Vagina (tissue), 2 donors: ENCODE measurements around the gene TNRC18. TPM values are rescaled to one million over a fixed set of nuclear protein-coding genes. Genes with fewer than 3 reads are reported as not detected.

Experiments
- DNase-seq, 2 donors: peaks; one replicate each; pipeline ENCODE4 v3.0.0-alpha.2; 2017; ENCODE audit errors: extremely low spot score in 2 of 2
- H3K27ac ChIP-seq: fragments of 200-600 bp; sonication (generic); one replicate; pipeline ENCODE4 v1.5.1; 2019
- H3K27me3 ChIP-seq: fragments of 200-600 bp; sonication (generic); one replicate; pipeline ENCODE4 v1.5.1; 2019
- H3K36me3 ChIP-seq, 2 donors: fragments of 200-600 bp; sonication (generic); one replicate each; pipeline ENCODE4 v1.5.1; 2017 to 2019
- H3K4me1 ChIP-seq: fragments of 200-600 bp; sonication (generic); one replicate; pipeline ENCODE4 v1.5.1; 2019
- H3K4me3 ChIP-seq, 2 donors: fragments of 200-600 bp; sonication (generic); 1 replicate in 1 of 2; 2 replicates in 1 of 2; pipeline ENCODE4 v1.5.1; 2016 to 2019
- H3K9me3 ChIP-seq: fragments of 200-600 bp; sonication (generic); one replicate; pipeline ENCODE4 v1.5.1; 2019
- POLR2A ChIP-seq, 2 donors: fragments of 450-650 bp; IDR thresholded peaks; one replicate each; pipeline ENCODE4 v1.6.1; 2017; ENCODE audit warnings: antibody characterized with exemption in 2 of 2, mild to moderate bottlenecking in 2 of 2, moderate library complexity in 2 of 2
- POLR2AphosphoS5 ChIP-seq, 2 donors: sonication (generic); formaldehyde crosslinking; IDR thresholded peaks; one replicate each; pipeline ENCODE4 v1.9.0; 2017; ENCODE audit warnings: antibody characterized with exemption in 2 of 2, mild to moderate bottlenecking in 2 of 2, low read depth in 1 of 2; ENCODE audit not compliant: insufficient read depth in 1 of 2
- intact Hi-C: fragments of 100-400 bp; cut with DNase I; formaldehyde crosslinking; loops from one replicate; pipeline ENCODE4 v1.15.1; 2023
- total RNA-seq: library from RNA; depleted of rRNA; stranded (reverse); fragments of >200 nt; gene quantifications from one replicate; pipeline ENCODE4 v1.2.3, GENCODE V29; 2016
- TF ChIP-seq, protein P1 (sequence below), 3 experiments: fragments of 450-650 bp in 2 of 3; fragments of 200-600 bp in 1 of 3; sonication (generic) in 1 of 3; IDR thresholded peaks; one replicate each; pipeline ENCODE4 v1.5.1; 2017 to 2019; ENCODE audit warnings: antibody characterized with exemption in 3 of 3, mild to moderate bottlenecking in 2 of 3, moderate library complexity in 2 of 3

Gene TNRC18
- total RNA-seq, 1 donor from 2014 or later, result 79.8 TPM

DNA sequence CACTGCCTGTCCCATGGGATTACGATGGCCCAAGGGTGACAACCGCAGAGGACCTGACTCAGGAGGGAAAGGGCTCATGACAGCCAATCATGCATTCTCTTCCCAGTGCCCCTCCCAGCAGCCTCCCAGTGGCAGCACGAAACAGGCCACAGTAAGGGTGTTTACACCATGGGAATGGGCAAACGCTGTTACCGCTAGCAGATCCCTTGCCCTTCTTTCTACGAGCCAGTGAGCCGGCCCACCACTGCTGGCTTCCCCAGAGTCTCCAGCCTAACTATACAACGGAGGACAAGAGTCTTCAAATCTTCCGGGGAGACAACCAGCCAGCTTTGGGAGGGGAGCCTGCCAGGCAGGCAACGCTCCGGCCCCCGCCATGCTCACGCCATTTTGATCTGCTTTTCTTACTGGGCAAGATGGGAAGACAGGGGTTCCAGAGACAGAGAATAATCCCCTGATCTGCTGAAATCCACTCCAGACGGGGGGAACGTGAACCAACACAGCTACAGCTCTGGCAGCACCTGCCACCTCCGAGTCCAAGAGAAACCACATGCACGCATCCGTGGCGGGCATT lies 71.1 kb downstream of the TNRC18 start:
- Histone ChIP-seq H3K36me3 (peaks cover 0 to 49% of the 10 kb centered on the region in 2 donors), H3K4me1 (peaks cover 35% of the 10 kb centered on the region), H3K27me3 (no peaks in the 10 kb centered on the region), H3K4me3 (no peak overlapping the region), H3K27ac (no peak overlapping the region), H3K9me3 (no peaks in the 10 kb centered on the region)
- intact Hi-C loops, result no loop called here
- TF ChIP-seq POLR2AphosphoS5 (IDR thresholded peaks at IDR 0.05; ENCODE audit: insufficient read depth in 1 of 2, low read depth in 1 of 2), result no peak
- no peak for TF ChIP-seq POLR2A (IDR thresholded peaks at IDR 0.05)
- TF ChIP-seq, protein P1, sequence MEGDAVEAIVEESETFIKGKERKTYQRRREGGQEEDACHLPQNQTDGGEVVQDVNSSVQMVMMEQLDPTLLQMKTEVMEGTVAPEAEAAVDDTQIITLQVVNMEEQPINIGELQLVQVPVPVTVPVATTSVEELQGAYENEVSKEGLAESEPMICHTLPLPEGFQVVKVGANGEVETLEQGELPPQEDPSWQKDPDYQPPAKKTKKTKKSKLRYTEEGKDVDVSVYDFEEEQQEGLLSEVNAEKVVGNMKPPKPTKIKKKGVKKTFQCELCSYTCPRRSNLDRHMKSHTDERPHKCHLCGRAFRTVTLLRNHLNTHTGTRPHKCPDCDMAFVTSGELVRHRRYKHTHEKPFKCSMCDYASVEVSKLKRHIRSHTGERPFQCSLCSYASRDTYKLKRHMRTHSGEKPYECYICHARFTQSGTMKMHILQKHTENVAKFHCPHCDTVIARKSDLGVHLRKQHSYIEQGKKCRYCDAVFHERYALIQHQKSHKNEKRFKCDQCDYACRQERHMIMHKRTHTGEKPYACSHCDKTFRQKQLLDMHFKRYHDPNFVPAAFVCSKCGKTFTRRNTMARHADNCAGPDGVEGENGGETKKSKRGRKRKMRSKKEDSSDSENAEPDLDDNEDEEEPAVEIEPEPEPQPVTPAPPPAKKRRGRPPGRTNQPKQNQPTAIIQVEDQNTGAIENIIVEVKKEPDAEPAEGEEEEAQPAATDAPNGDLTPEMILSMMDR (IDR thresholded peaks at IDR 0.05), result no peak
- DNase-seq, result no peak

DNA sequence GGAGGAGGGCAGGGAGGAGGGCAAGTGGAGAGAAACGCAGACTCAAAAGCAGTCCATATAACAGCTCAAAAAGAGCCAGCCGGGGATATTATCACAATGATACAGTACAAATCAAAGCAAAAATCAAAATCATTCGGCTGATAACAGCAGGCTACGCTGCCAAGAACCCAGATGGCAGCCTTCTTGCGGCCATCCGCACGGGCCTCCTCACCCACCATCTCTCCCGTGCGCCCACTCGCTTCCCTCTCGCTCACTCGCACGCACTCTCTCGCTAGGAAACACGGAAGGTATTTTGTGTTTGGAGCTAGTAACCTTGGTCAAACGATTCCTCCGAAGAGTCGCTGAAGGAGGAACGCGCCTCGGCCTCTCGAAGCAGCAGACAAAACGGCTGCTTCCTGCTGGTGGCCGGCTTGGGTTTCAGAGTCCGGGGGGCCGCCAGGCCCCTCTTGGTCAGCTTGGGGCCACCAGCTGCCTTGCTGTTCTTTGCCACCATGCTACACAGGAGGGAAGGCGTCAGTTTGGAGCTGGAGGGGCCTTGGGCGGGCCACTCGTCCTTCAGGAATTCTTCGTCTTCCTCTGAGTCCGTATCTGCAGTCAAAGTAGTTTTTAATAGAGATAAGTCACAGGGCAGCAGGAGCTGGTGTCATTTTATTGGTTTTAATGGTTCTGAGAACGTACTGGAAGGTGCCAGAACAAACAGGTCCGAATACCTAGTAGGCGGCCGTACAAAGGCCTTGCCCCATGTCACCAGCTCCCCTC lies 71.9 kb downstream of the TNRC18 start:
- Histone ChIP-seq H3K27me3 (no peaks in the 10 kb centered on the region), H3K9me3 (no peaks in the 10 kb centered on the region), H3K36me3 (peaks cover 0 to 42% of the 10 kb centered on the region in 2 donors), H3K27ac (no peak overlapping the region), H3K4me3 (no peak overlapping the region), H3K4me1 (peaks cover 35% of the 10 kb centered on the region)
- no peak for DNase-seq
- TF ChIP-seq POLR2AphosphoS5 (IDR thresholded peaks at IDR 0.05; ENCODE audit: insufficient read depth in 1 of 2, low read depth in 1 of 2) (no peak), POLR2A (IDR thresholded peaks at IDR 0.05) (no peak)
- TF ChIP-seq, protein P1 (IDR thresholded peaks at IDR 0.05), result no peak
- intact Hi-C loops, result no loop called here

DNA sequence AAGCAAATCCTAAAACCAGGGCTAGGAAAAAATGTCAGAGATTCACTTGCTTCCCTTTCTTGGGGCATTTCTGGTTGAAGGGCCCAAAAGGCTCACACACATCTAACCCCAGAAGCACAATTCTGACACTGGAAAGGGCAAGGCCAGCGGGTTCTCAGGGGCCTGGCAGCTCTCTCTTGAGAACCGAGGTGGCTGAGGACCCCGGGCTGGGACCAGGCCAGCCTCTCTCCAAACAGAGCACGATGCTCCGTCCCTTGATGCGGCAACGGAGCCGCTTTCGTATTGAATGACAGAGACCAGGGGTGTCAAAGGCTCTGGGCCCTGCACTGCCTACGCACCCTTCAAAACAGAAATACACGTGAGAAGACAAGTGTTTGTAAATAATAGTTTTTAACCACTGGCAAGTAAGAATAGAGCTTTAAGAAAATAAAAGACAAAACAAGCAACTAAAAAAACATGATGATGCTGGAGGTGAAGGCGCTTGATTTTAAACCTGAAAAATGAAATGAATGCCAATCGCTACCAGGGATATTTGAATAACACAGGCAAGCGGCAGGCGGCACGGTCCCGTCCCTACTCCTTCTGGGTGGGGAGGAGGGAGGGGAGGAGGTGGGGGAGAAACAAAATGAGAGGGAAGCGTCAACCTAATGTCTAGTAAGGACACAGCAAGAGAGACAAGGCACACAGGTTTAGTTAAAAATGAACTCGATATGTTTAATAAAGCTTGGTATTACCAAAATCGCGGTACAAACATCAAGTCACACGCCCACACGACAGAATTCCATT lies 72.8 kb downstream of the TNRC18 start:
- peaks cover 35% of the 10 kb centered on the region for H3K4me1 ChIP-seq
- peaks cover 0 to 42% of the 10 kb centered on the region in 2 donors for H3K36me3 ChIP-seq
- H3K27me3 ChIP-seq, result no peaks in the 10 kb centered on the region
- DNase-seq, result no peak
- no peaks in the 10 kb centered on the region for H3K9me3 ChIP-seq
- TF ChIP-seq POLR2A (IDR thresholded peaks at IDR 0.05) (no peak), POLR2AphosphoS5 (IDR thresholded peaks at IDR 0.05; ENCODE audit: insufficient read depth in 1 of 2, low read depth in 1 of 2) (peak in 1 of 2 donors; percentile 17)
- no peak overlapping the region for H3K4me3 ChIP-seq
- intact Hi-C loops, result no loop called here
- no peak overlapping the region for H3K27ac ChIP-seq

DNA sequence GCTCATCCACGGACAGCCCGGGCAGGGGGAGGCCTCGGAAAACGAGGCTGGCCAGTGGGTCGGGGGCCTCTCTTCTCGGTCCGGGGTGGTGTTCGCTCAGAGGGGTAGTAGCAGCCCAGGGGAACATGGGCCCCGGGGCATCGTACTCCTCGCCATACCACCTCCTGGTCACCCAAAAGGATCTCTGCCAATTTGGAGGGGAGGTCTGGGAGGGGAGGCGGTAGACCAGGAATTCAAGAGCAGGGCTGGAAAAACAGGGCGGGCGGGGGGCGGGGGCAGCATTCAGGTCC lies 73.5 kb downstream of the TNRC18 start:
- no peaks in the 10 kb centered on the region for H3K9me3 ChIP-seq
- no peaks in the 10 kb centered on the region for H3K27me3 ChIP-seq
- peak overlapping the region; percentile 5 for H3K27ac ChIP-seq
- H3K4me1 ChIP-seq, result peaks cover 28% of the 10 kb centered on the region
- no peak for TF ChIP-seq POLR2AphosphoS5 (IDR thresholded peaks at IDR 0.05; ENCODE audit: insufficient read depth in 1 of 2, low read depth in 1 of 2)
- TF ChIP-seq, protein P1 (IDR thresholded peaks at IDR 0.05), result no peak
- peak overlapping the region in 1 of 2 donors; percentile 14 for H3K4me3 ChIP-seq
- intact Hi-C loops, result no loop called here
- DNase-seq, result no peak
- H3K36me3 ChIP-seq, result peaks cover 0 to 44% of the 10 kb centered on the region in 2 donors

DNA sequence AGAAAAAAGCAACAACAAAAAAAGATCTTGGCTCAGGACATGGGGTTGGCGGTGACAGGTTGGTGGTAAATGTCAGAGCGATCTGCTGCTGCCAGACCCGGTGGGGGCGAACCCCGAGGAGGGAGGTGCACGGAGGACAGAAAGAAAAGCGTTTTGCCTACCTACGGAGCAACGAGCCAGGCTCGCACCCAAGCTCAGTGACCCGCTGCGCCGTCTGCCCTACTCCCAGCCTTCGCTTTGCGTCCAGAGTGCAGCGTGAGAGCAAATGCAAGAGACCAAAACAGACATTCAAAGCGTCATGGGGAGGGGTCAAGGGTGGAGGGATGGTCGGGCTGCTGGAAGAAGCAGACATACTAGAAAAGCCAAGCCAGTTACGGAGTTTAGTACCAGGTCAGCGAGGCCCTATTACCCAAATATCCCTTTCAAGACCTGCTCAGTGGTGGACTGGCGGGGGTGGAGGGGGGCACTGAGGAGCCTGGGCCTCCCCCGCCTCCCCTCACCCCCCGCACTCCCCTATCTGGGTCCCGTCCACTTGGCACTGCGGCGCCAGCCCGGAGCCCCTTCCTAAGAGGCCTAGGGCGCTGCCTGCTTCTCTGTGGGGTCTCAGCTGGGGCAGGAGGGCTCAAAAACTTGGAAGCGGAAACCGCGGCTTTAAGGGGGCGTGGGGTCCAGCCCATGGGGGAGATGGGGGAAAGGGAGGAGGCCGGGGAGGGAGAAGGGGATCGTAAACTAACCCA lies 74.0 kb downstream of the TNRC18 start:
- peaks cover 23% of the 10 kb centered on the region for H3K4me1 ChIP-seq

More for the DNA sequence above, 74.0 kb downstream of the TNRC18 start:
- H3K27me3 ChIP-seq, result no peaks in the 10 kb centered on the region
- TF ChIP-seq, protein P1 (IDR thresholded peaks at IDR 0.05), result no peak
- no peak for TF ChIP-seq POLR2AphosphoS5 (IDR thresholded peaks at IDR 0.05; ENCODE audit: insufficient read depth in 1 of 2, low read depth in 1 of 2)
- TF ChIP-seq POLR2A (IDR thresholded peaks at IDR 0.05), result no peak
- no peak for DNase-seq
- intact Hi-C loops, result no loop called here
- peak overlapping the region; percentile 5 for H3K27ac ChIP-seq
- no peaks in the 10 kb centered on the region for H3K9me3 ChIP-seq
- H3K4me3 ChIP-seq, result peak overlapping the region in 1 of 2 donors; percentile 14
- peaks cover 0 to 49% of the 10 kb centered on the region in 2 donors for H3K36me3 ChIP-seq
